SH-SY5Y (cell line): Measurements from ENCODE around the gene KDM4B.

ENCODE experiments used
- GATA2 ChIP-seq: IDR thresholded peaks from 2 replicates; pipeline ENCODE4 v1.6.1; 2011; ENCODE audit warnings: mild to moderate bottlenecking, low read depth, low read length
- GATA3 ChIP-seq: IDR thresholded peaks from 2 replicates; pipeline ENCODE4 v1.6.1; 2011; ENCODE audit warnings: low read depth, mild to moderate bottlenecking, low read length, moderate library complexity

Gene KDM4B

GRCh38 chr19:4968462-4969291 is at the start of gene KDM4B:
TSS of gene KDM4B (plus strand) at chr19:4969113. CDS start at chr19:5032891, 63,778 bp downstream.
- TF ChIP-seq GATA3 (no peak), GATA2 (no peak; the same call in 1 of the 2 replicates)

GRCh38 chr19:4922530-4923275 is 46.2 kb upstream of the KDM4B start:
- TF ChIP-seq GATA2 (no peak), GATA3 (no peak)

GRCh38 chr19:4923276-4923747 is 45.6 kb upstream of the KDM4B start:
- TF ChIP-seq GATA3, result no peak

- TF ChIP-seq GATA3 (no peak), GATA2 (no peak)
Observed at GRCh38 chr19:4929186-4929585, 39.7 kb upstream of the KDM4B start.

- TF ChIP-seq GATA2, result no peak
- TF ChIP-seq GATA3, result no peak
Observed at GRCh38 chr19:4930664-4931063, 38.2 kb upstream of the KDM4B start.

- TF ChIP-seq GATA2 (no peak), GATA3 (no peak)
Observed at GRCh38 chr19:4932711-4933110, 36.2 kb upstream of the KDM4B start.

GRCh38 chr19:4933528-4933927 is 35.4 kb upstream of the KDM4B start:
- TF ChIP-seq GATA2 (no peak), GATA3 (no peak)

GRCh38 chr19:4935444-4935843 is 33.5 kb upstream of the KDM4B start:
- TF ChIP-seq GATA3 (no peak), GATA2 (no peak)

- TF ChIP-seq GATA2 (no peak), GATA3 (no peak)
Observed at GRCh38 chr19:4937060-4937459, 31.9 kb upstream of the KDM4B start.

- TF ChIP-seq GATA2, result no peak
- no peak for TF ChIP-seq GATA3
Observed at GRCh38 chr19:4939466-4939865, 29.4 kb upstream of the KDM4B start.

GRCh38 chr19:4951656-4952055 is 17.3 kb upstream of the KDM4B start:
- TF ChIP-seq GATA3 (no peak), GATA2 (no peak)

- TF ChIP-seq GATA2, result no peak
- no peak for TF ChIP-seq GATA3
Observed at GRCh38 chr19:4952945-4953344, 16.0 kb upstream of the KDM4B start.

- TF ChIP-seq GATA2 (no peak), GATA3 (no peak)
Observed at GRCh38 chr19:4955274-4955673, 13.6 kb upstream of the KDM4B start.

- TF ChIP-seq GATA3 (no peak), GATA2 (no peak)
Observed at GRCh38 chr19:4957981-4958380, 10.9 kb upstream of the KDM4B start.
